Spleen (tissue), 7 donors: ENCODE data around the gene DFFA.

Experiments
- CTCF ChIP-seq, 11 experiments: fragments of 200-600 bp in 7 of 11; fragments of 450-650 bp in 4 of 11; sonication (generic) in 4 of 11; IDR thresholded peaks in 8 of 11; conservative IDR thresholded peaks in 3 of 11; 1 replicate in 7 of 11; 2 replicates in 4 of 11; pipeline versions ENCODE4 v1.4.0 to v1.8.0; 2016 to 2021; ENCODE audit warnings: antibody characterized with exemption in 11 of 11, inconsistent platforms in 4 of 11, mild to moderate bottlenecking in 1 of 11
- POLR2A ChIP-seq, 3 donors: fragments of 450-650 bp; IDR thresholded peaks; one replicate each; pipeline ENCODE4 v1.5.1; 2017; ENCODE audit warnings: antibody characterized with exemption in 3 of 3, mild to moderate bottlenecking in 1 of 3
- donor health status: DM: no; HTN: no; CAD: no; lungs with moderate emphysema.
- donor health status: DM: no; HTN: no; CAD: no.
- donor health status: DM: no; HTN: no; CAD: no.

- TF ChIP-seq CTCF (IDR thresholded peaks at IDR 0.05 in 8 of 11, conservative IDR thresholded peaks at IDR 0.05 in 3 of 11) (no peak), POLR2A (IDR thresholded peaks at IDR 0.05) (no peak)
Measured at GRCh38 chr1:10456048-10456447, 16.3 kb downstream of the DFFA start.
